ENCODE results near the gene ZNF526.

GRCh38 chr19:42273407-42274064 is 53.4 kb downstream of the ZNF526 start:
- TF ChIP-seq CTCF (IDR thresholded peaks at IDR 0.05) (no peak), POLR2A (IDR thresholded peaks at IDR 0.05) (no peak)
